HG02981 (cell line): ENCODE results near the gene KLRD1.
A peak's percentile ranks its signal among the peaks of the same experiment; 100 is the strongest.
"Not testable (repeated sequence)": the region's sequence is repeated elsewhere in the genome, so short reads cannot be mapped to it uniquely, and the experiment has no call there.

Experiments used
- ATAC-seq: cut with Tn5 transposase; IDR thresholded peaks from one replicate; pipeline ENCODE4 v1.9.1; 2021; ENCODE audit warnings: mild to moderate bottlenecking, moderate library complexity; ENCODE audit not compliant: unreplicated experiment

KLRD1 gene

GRCh38 chr12:10336196-10336595 is 28.5 kb downstream of the KLRD1 start:
- ATAC-seq, result not testable (repeated sequence)

DNA sequence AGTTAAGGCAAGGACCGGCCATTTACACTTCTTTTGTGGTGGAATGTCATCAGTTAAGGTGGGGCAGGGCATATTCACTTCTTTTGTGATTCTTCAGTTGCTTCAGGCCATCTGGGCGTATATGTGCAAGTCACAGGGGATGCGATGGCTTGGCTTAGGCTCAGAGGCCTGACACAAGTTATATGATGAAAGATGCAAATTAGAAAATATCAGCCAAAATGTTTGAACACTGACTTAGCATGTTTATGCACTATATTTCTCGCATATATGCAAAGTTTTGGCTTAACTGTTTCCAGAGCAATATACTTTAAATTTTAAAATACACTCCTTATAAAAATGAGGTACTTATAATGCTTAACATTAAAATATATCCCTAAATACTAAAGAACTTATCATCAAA is 30.8 kb downstream of the KLRD1 start:
- not testable (repeated sequence) for ATAC-seq

DNA sequence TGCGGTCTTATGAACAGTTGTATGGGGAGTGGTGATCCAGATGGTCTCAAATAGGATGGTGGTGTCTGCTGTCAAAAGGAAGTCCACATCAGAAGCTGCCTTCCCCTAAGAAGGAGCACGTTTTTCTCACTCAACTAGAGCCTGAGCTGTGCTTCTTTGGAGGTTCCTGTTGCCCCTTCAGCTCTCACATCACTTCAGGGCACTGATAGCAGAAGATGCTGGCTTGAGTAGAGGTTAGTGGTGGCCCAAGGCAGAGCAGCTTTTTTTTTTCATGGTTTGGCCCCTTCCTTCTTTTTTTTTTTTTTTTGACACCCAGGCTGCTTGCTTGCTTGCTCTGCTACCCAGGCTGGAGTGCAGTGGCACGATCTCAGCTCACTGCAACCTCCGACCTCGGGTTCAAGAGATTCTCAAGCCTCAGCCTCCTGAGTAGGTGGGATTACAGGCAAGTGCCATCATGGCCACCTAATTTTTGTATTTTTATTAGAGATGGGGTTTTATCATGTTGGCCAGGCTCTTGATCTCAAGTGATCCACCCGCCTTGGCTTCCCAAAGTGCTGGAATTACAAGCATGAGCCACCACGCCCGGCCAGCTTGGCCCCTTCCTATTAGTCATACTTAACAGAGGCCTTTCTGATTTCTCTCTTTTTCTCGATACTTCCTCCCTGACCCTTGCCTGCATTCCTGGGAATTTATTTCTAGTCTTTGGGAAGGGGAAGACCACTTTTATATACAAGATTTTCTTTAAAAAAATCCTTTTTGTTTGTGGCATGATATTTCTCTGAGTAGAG is 31.6 kb downstream of the KLRD1 start:
- ATAC-seq, result no peak

GRCh38 chr12:10340946-10341345 is 33.3 kb downstream of the KLRD1 start:
- ATAC-seq, result not testable (repeated sequence)

- no peak for ATAC-seq
These were observed 34.3 kb downstream of the KLRD1 start for GRCh38 chr12:10341892-10342509.

DNA sequence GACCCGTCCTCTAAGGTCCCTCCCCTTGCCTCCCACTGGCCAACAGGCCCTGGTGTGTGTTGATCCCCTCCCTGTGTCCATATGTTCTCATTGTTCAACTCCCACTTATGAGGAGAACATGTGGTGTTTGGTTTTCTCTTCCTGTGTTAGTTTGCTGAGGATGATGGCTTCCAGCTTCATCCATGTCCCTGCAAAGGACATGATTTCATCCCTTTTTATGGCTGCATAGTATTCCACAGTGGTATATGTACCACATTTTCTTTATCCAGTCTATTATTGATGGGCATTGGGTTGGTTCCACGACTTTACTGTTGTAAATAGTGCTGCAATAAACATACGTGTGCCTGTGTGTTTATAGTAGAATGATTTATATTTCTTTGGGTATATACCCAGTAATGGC is 43.8 kb downstream of the KLRD1 start:
- not testable (repeated sequence) for ATAC-seq

DNA sequence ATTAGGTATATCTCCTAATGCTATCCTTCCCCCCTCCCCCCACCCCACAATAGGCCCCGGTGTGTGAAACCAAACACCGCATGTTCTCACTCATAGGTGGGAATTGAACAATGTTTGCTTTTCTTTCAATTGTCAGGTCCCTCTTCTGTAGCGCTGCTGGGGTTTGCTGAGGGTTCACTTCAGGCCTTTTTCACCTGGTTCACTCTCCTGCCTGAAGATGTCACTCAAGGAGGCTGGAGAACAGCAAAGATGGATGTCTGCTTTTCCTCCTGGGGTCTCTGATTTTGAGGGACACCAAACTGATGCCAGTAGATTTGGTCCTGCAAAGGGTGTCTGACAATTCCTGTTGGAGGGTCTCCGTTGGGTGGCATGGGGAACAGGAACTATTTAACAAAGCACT is 46.4 kb downstream of the KLRD1 start:
- no peak for ATAC-seq

DNA sequence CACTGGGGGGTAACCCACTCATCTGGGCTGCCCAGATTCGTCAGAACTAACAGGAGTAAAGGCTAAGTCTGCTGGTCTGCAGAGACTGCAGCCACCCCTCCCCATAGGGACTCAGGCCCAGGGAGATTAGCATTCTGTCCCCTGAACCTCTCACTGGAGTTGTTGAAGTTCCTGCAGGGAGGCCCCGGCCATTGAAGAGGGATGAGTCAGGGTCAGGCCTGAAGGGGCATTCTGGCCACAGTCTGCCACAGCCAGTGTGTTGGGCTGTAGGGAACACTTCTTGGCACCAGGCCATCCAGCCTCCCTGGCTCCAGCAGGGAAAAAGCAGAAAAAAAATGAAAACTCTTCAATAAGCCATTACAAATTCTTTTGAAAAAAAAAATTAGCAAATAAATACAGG is 46.8 kb downstream of the KLRD1 start:
- no peak for ATAC-seq

DNA sequence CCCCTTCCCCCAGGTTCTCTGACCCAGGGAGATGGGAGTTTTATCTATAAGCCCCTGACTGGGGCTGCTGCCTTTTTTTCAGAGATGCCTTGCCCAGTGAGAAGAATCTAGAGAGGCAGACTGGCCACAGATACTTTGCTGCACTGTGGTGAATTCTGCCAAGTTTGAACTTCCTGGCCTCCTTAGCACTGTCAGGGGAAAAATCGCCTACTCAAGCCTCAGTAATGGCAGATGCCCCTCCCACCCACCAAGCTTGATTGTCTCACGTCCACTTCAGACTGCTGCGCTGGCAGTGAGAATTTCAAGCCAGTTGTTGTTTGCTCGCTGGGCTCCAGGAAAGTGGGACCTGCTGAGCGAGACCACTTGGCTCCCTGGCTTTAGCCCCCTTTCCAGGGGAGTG is 50.5 kb downstream of the KLRD1 start:
- ATAC-seq, result no peak

DNA sequence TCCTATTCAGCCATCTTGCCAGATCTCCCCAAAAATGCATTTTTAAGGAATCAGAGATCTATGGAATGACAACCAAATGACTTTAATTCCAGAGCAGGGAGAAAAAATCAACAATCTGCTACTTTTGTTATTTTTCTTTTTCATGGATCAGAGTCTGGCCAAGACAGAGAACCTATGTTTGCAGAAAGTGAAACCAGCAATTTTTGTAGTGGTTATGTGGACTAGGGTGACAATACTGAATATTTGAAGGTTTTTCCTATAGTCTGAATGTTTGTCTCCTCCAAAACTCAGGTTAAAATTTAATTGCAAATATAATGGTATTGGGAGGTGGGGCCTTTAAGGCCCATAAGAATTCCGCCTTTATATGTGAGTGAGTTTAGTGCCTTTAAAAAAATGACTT is 51.3 kb downstream of the KLRD1 start:
- ATAC-seq, result no peak

- no peak for ATAC-seq
These were observed 53.4 kb downstream of the KLRD1 start for GRCh38 chr12:10361084-10361483.

DNA sequence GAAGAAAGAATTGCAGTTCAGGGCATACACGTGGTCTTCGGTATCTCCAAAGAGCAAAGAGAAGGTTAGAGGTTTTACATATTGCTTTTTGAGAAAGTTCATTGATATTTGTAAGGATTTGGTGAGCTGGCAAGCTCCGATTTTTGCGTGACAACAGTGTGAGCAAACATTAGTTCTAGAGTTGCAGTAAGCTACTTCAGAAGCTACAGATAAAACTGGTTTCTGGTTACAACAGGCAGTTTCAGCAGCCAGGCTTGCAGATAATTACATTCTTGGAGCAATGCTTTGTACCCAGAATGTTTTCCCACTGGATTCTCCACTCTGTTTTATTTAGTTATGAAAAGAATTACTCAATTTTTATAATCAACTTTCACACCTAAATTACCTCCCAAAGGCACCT is 54.0 kb downstream of the KLRD1 start:
- ATAC-seq, result no peak

DNA sequence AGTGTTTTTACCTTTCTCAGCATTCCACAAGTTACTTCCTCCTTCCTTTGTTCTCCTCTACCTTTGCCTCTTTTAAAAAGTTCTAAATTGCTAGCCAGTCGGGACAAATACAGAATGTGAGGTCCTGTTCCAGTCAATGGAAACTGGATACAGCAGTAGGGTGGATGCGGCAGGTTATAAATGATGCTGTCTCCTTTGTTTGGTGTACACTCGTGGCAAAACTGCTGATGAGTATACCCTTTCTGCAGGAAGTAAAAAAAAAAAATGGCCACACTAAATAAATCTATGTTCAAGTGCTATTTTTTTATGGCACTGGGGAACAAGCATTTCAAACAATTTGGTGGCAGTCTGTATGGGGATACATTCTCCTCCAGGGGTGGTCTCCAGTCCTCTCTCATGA is 54.7 kb downstream of the KLRD1 start:
- ATAC-seq, result no peak

DNA sequence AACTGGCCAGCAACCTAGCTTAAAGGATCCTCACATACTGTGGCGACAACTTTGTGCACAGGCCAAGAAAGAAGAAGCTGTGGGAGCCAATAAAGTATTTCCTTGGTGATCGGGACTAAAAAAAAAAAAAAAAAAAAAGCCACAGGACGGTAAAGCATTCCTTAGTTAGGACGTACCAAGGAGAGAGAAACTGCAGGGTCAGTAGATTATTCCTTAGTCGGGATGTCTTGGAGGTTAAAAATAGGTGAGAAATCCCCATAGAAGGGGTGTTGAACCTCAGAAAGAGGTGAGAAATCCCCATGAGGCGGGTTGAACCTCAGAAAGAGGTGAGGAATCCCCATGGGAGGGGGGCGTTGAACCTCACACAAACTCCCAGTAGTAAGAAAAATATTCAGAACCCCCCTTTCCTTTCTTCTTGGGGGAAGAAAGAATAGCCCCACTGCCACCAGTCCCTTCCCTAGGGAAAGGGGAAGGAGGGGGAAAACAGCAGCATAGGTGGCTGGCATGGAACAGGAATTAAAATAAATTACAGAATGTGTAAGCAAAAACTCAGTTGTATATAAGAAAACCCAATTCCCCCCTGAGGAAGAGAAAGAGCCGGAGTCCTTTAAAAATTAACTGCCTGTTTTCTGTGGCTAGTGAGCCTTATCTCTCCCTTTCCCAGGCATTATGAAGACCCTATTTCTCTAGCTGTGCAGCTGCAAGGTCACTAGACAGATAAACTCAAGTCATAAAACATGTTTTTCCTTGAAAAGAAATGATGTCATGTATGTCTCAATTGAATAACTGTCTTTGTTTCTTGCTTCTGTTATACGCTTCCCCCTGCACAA is 55.4 kb downstream of the KLRD1 start:
- ATAC-seq, result no peak

GRCh38 chr12:10363658-10363913 is 55.9 kb downstream of the KLRD1 start:
- no peak for ATAC-seq

DNA sequence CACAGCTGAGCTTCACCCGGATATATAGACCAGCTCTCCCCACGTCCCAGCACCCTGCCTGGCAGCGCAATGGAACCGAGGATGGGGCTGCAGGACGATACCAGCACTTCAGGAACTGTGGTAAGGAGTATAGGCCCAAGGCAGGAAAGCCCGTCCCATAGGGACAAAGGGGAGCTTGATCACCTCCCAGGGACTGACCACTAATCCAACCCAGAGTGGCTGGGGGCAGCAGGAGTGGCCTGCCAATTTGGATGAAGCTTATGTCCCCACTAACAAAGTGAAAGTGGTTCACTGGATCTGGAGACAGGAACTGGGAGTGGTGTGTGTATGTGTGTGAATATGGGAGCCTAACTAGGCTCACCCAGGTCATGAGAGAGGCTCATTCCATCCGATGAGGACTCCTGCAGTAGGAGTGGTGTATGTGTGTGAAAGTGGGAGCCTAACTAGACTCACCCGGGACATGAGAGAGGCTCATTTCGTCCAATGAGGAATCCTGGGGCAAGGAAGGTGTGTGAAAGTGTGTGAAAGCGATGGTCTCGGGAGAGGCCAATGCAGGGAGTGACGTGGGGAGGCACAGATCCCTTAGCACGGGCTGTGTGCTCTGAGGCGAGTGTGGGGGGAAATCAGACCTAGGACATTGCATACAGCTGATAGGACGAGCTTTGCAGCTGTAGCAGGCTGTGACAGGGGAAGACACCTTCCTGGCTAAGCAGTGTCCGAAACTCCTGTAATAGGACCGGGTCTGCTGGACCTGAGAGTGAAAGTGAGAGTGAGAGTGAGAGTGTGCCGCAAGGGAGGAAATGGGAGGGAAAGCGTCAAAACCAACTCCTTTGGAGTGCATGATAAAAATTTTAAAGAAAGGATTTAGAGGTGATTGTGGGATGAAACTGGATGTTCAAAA is 56.5 kb downstream of the KLRD1 start:
- peak; percentile 81 for ATAC-seq

DNA sequence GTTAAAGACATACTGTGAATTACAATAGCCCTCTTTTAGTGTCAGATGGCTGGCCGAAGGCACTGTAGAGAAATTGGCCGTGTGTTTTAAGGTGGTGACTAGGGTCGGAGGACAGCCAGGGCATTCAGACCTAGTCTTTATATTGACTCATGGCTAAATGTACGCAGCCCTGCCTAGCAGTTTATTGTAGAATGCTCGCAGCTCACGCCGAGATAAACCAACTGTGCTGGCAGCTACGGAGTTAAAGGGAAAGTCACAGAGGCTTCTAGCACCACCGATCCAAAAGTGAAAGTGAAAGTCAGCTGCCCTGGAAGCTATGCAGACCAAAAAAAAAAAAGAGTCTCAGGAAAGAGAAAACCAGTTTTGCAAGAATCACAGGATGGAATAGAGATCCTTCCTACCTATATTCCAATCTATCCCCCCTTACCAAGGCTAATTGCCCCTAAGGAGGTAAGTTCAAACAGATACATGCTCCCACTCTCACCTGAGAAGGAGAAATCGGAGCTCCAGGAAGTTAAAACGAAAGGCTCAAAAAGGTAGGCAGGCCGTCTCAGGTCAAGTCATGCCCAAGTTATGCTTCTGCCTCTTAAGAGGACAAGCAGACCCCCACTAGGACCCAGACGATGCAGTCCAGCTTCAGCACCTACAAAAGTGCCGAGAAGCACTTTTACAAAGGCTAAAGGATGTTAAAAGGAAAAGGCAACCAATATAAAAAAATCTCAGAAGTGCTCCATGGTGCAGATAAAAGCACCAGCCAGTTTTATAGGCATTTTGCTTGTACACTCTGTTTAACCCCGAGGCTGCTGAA is 57.3 kb downstream of the KLRD1 start:
- ATAC-seq, result peak; percentile 40

DNA sequence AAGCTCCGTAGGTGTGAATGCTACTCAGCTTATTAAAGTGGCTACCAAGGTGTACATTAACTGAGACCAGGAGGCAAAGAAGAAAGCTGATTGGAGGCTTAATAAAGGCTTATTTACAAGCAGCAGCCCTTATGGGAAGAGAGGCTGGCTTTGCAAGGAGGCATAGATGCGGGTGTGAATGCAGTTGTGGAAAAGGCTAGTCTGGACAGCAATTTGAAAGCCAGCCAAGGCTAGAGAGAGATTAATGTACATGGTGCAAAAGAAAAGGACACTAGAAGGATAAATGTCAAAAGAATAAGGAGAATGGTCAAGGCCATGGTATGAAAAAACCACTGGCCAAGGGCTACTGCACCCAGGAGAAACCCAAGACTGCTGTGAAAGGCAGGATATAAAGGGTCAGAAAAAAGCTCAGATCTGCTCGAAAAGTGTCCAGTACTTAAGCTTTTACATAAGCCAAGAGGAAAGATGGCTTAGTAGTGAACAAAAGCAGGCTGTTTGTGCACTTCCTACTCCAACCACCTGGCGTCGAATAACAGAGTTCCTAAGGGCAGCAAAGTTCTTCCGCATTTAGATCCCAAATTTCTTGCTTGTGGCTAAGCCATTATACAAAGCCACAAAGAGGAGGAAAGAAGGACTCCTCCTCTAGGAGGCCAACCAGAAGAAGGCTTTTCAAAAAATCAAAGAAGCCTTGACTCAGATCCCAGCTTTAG is 58.2 kb downstream of the KLRD1 start:
- no peak for ATAC-seq

GRCh38 chr12:10366875-10367274 is 59.2 kb downstream of the KLRD1 start:
- no peak for ATAC-seq

GRCh38 chr12:10367714-10368113 is 60.0 kb downstream of the KLRD1 start:
- not testable (repeated sequence) for ATAC-seq
